WERI-Rb-1 (cell line): ENCODE measurements around the gene LOXL3.

ENCODE experiments used
- DNase-seq: peaks from one replicate; pipeline ENCODE4 v3.0.0-alpha.2; 2020
- H3K27ac ChIP-seq: fragments of 250-450 bp; sonication (Bioruptor Pico); 2 replicates; pipeline ENCODE4 v1.5.1; 2020; ENCODE audit warnings: mild to moderate bottlenecking, moderate library complexity
- H3K27me3 ChIP-seq: fragments of 250-450 bp; sonication (Bioruptor Pico); 2 replicates; pipeline ENCODE4 v1.5.1; 2021; ENCODE audit warnings: mild to moderate bottlenecking, low read depth, moderate library complexity; ENCODE audit not compliant: insufficient read depth, severe bottlenecking
- H3K36me3 ChIP-seq: fragments of 250-450 bp; sonication (Bioruptor Pico); 2 replicates; pipeline ENCODE4 v1.5.1; 2020; ENCODE audit warnings: mild to moderate bottlenecking, moderate library complexity
- H3K4me3 ChIP-seq: 2 replicates; pipeline ENCODE4 v1.5.1; 2011; ENCODE audit warnings: low read depth, mild to moderate bottlenecking, control low read depth, low read length
- H3K9me3 ChIP-seq: fragments of 250-450 bp; sonication (Bioruptor Pico); 2 replicates; pipeline ENCODE4 v1.5.1; 2021; ENCODE audit warnings: mild to moderate bottlenecking, moderate library complexity; ENCODE audit not compliant: severe bottlenecking
- TF ChIP-seq, protein P1 (sequence below): IDR thresholded peaks from 2 replicates; pipeline ENCODE4 v1.5.1; 2011; ENCODE audit warnings: low read depth, mild to moderate bottlenecking, control low read depth, inconsistent platforms, low read length

The LOXL3 gene

DNA sequence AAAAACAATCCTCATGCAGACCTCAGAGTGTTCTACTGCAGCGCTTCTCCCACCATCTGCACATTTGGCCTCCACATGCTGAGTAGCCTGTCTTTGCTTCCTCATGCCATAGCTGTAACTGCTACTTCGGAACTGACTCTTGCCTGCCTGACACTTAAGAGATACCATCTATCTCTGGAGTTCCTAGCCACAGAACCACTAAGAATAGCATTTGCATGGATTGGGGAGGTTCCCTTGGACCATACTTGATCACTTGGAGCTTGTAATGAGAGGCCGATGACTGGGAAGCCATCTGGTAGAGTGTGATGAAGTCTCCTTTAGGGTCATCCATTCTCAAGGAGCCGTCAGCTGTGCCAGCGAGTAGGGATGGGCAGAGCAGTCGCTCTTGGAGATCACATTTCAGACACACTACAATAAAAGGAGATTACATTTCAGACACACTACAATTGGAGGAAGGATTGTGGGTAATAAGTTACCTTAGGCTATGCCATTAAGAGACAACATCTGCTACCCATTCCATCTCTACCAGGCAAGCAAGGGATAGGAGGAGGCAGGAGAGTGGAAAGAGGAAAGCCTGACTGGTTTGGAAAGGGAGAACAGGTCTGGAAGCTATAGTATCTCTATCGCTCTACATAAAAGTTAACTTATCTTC is 22.6 kb upstream of the LOXL3 start:
- Histone ChIP-seq H3K4me3 (no peak overlapping the region), H3K27ac (no peak overlapping the region), H3K27me3 (no peaks in the 10 kb centered on the region), H3K9me3 (no peaks in the 10 kb centered on the region), H3K36me3 (no peaks in the 10 kb centered on the region)
- no peak for DNase-seq
- TF ChIP-seq, protein P1, sequence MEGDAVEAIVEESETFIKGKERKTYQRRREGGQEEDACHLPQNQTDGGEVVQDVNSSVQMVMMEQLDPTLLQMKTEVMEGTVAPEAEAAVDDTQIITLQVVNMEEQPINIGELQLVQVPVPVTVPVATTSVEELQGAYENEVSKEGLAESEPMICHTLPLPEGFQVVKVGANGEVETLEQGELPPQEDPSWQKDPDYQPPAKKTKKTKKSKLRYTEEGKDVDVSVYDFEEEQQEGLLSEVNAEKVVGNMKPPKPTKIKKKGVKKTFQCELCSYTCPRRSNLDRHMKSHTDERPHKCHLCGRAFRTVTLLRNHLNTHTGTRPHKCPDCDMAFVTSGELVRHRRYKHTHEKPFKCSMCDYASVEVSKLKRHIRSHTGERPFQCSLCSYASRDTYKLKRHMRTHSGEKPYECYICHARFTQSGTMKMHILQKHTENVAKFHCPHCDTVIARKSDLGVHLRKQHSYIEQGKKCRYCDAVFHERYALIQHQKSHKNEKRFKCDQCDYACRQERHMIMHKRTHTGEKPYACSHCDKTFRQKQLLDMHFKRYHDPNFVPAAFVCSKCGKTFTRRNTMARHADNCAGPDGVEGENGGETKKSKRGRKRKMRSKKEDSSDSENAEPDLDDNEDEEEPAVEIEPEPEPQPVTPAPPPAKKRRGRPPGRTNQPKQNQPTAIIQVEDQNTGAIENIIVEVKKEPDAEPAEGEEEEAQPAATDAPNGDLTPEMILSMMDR, result no peak

DNA sequence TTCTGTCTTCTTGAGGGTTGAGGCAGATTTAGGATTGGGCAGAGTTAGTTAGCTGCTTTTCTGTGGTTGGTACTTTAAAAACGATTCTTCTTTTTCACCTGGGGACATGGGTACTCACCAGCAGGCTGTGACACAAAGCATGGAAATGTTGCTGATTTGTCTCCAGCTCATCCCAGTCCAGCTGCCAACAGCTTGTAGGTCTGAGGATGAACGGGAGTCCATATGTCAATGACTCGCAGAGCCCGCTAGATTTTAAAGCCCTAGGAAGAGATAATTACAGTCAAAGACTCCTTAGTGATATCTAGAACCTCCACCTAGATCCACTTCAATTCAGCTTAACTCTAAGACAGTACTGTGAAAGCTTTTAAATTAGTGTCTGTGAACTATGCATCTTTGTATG is 21.6 kb upstream of the LOXL3 start:
- Histone ChIP-seq H3K27me3 (no peaks in the 10 kb centered on the region), H3K9me3 (no peaks in the 10 kb centered on the region), H3K36me3 (no peaks in the 10 kb centered on the region), H3K4me3 (no peak overlapping the region), H3K27ac (no peak overlapping the region)
- peak; percentile 70 for DNase-seq
- TF ChIP-seq, protein P1, result no peak

DNA sequence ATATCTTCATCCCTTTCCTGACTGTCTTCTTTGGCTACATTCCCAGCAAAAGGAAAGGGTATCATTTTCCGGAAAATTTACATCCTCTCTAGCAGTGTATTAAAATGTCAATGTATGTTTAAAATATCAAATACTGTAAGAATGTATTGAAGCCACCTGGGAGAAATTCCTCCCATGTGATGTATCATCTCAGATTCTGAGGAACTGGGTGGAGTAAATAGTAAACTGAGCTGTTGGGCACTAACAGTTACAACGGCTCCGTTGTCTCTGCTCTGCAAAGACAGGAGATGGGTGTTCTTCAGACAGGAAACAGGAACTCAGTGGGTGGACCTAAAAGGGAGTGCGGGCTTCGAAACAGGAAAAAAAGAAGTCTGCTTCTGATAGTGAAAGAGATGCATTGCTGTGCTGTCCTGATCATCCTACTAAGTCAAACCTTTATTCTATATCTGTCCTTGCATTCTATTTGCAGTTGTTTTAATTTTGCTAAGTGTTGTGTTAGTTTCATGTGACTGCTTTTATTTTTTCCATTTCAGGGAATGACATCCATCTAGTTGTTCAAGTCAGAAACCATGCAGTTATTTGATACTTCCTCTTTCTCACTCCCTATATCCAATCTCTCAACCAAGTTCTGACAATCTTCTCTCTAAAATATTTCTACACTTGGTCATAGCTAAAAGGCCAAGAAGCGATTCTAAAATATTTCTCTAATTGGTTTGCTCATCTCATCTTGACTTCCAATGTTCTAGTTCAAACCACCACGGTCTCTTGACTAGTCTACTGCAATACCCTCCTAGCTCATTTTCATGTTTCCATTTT is 20.2 kb upstream of the LOXL3 start:
- Histone ChIP-seq H3K4me3 (no peak overlapping the region), H3K36me3 (no peaks in the 10 kb centered on the region), H3K27me3 (no peaks in the 10 kb centered on the region), H3K27ac (no peak overlapping the region), H3K9me3 (no peaks in the 10 kb centered on the region)
- no peak for DNase-seq
- TF ChIP-seq, protein P1, result no peak

DNA sequence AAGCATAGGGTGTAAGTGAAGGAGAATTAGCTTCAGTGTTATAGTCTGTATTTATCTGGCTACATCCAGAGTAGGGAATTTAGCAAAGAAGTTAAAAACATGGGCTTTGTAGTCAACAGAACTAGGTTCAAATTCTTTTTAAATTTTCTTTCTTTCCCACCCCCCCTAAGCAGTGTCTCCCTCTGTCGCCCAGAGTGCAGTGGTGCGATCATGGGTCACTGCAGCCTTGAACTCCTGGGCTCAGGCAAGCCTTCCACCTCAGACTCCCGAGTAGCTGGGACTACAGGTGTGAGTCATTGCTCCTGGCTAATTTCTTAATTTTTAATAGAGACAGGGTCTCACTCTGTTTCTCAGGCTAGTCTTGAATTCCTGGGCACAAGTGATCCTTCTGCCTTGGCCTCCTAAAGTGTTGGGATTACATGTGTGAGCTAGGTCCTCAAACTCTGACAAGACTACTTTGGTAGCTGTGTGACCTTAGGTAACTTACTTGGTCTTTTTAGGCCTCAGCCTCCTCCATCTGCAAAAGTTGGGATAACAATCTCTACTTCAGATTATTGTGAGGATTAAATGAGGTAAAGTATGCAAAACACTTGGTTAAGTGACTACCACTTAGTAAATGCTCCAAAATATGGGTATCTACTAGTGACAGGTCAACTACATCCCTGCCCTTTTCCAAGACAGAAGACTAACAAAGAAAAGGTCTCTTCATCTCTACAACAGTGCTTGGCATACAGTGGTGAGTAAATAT is 18.6 kb upstream of the LOXL3 start:
- DNase-seq, result no peak
- Histone ChIP-seq H3K27me3 (no peaks in the 10 kb centered on the region), H3K27ac (no peak overlapping the region), H3K9me3 (no peaks in the 10 kb centered on the region), H3K36me3 (no peaks in the 10 kb centered on the region), H3K4me3 (no peak overlapping the region)
- TF ChIP-seq, protein P1, result no peak

DNA sequence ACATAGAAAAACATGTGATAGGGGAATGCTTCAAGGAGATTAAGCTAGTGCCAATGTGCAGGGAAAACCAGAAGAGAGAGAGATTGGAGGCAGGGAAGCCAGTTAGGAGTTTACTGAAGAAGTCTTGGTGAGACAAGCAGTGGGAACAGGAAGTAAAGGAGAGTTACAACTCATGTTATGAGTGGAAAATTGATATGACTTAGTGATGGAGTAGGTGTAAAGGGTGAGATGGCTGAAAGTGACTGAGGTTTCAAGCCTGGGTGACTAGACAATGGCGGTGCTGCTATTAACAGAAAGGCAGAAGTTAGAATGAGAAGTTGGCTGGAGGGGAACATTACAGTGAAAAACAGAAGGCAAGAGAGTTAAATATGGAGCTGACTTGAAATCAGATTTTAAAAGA is 17.3 kb upstream of the LOXL3 start:
- DNase-seq, result no peak
- no peaks in the 10 kb centered on the region for H3K27me3 ChIP-seq
- H3K9me3 ChIP-seq, result no peaks in the 10 kb centered on the region
- TF ChIP-seq, protein P1, result no peak
- H3K36me3 ChIP-seq, result no peaks in the 10 kb centered on the region
- H3K27ac ChIP-seq, result no peak overlapping the region
- H3K4me3 ChIP-seq, result no peak overlapping the region
